ENCODE measurements around the gene HELZ. TPM values are rescaled to one million over a fixed set of nuclear protein-coding genes. Genes with fewer than 3 reads are reported as not detected.
"Not testable (repeated sequence)": the region's sequence is repeated elsewhere in the genome, so short reads cannot be mapped to it uniquely, and the experiment has no call there.

HELZ gene
- total and polyA plus RNA-seq, 9 donors, result 8.4 to 72.8 (median 55.5) TPM

DNA sequence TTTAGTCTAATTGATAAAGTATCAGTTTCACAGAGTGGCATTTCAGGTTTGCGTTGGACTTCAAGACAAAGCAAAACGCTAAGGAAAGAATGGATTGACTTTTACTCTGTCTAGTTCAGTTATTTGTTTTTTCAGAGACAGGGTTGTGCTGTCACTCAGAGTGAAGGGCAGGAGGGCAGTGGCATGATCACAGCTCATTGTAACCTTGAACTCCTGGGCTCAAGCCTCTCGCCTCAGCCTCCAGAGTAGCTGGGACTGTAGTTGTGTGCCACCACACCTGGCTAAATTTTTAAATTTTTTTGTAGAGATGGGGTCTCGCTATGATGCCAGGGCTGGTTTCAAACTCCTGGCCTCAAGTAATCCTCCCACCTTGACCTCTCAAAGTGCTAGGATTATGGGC is 114.2 kb downstream of the HELZ start:
- no peak overlapping the region for H3K4me3 ChIP-seq
- H3K27ac ChIP-seq, result no peak overlapping the region
- TF ChIP-seq, protein P1, sequence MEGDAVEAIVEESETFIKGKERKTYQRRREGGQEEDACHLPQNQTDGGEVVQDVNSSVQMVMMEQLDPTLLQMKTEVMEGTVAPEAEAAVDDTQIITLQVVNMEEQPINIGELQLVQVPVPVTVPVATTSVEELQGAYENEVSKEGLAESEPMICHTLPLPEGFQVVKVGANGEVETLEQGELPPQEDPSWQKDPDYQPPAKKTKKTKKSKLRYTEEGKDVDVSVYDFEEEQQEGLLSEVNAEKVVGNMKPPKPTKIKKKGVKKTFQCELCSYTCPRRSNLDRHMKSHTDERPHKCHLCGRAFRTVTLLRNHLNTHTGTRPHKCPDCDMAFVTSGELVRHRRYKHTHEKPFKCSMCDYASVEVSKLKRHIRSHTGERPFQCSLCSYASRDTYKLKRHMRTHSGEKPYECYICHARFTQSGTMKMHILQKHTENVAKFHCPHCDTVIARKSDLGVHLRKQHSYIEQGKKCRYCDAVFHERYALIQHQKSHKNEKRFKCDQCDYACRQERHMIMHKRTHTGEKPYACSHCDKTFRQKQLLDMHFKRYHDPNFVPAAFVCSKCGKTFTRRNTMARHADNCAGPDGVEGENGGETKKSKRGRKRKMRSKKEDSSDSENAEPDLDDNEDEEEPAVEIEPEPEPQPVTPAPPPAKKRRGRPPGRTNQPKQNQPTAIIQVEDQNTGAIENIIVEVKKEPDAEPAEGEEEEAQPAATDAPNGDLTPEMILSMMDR (IDR thresholded peaks at IDR 0.05), result no peak
- TF ChIP-seq POLR2A (IDR thresholded peaks at IDR 0.05) (no peak), EP300 (IDR thresholded peaks at IDR 0.05) (no peak)
- DNase-seq, result no peak
- H3K36me3 ChIP-seq, result no peaks in the 10 kb centered on the region
- H3K9me3 ChIP-seq, result no peaks in the 10 kb centered on the region
- H3K4me1 ChIP-seq (ENCODE audit: insufficient read depth), result no peaks in the 10 kb centered on the region
- 95 to 98% (median 97%) methylated on average over 4 of the region's 4 CpGs for WGBS, 3 donors
- intact Hi-C loops (cut with DNase I), result no loop called here
- H3K27me3 ChIP-seq, result no peaks in the 10 kb centered on the region

DNA sequence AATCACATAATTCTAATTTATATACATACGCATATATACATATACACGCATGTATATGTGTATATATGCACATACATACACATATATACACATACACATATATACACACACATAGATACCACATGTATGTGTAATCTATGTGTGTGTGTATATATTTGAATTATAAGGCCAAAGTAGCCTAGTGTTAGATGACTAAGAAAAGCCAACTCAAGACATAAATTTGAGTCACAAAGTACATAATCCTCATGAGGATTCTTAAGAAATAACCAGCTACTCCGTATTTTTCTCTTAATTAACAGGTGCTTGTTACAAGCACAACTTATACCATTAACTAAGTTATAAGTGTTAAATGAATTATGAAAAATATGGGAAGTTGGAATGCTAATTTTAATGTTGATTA is 115.7 kb downstream of the HELZ start:
- TF ChIP-seq POLR2A (IDR thresholded peaks at IDR 0.05) (no peak), EP300 (IDR thresholded peaks at IDR 0.05) (no peak)
- TF ChIP-seq, protein P1 (IDR thresholded peaks at IDR 0.05), result no peak
- no peaks in the 10 kb centered on the region for H3K4me1 ChIP-seq (ENCODE audit: insufficient read depth)
- H3K9me3 ChIP-seq, result no peaks in the 10 kb centered on the region
- H3K27ac ChIP-seq, result no peak overlapping the region
- no peaks in the 10 kb centered on the region for H3K36me3 ChIP-seq
- no peaks in the 10 kb centered on the region for H3K27me3 ChIP-seq
- WGBS, 3 donors, result 93 to 94% (median 93%) methylated on average over 3 of the region's 3 CpGs
- no peak for DNase-seq
- intact Hi-C loops (cut with DNase I), result no loop called here
- H3K4me3 ChIP-seq, result no peak overlapping the region

DNA sequence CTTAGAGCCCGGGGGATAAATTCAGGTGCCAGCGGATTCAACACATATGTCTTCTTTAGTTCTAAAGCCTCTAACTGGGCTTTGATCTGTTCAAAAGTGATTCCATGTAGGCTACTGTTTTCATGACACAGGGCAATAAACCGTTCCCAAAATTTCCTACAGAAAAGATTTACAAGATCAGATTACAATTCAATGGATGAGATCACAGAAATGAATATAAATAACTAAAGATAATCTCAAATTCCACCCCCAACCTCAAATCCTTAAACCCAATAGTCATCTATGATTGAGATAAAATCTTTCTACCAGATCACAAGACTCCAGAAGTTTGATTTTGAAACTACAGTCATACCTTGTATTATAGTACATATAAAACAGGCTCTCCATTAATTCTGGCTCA is 116.3 kb downstream of the HELZ start:
- TF ChIP-seq EP300 (IDR thresholded peaks at IDR 0.05), result no peak
- TF ChIP-seq, protein P1 (IDR thresholded peaks at IDR 0.05), result no peak
- TF ChIP-seq POLR2A (IDR thresholded peaks at IDR 0.05), result no peak
- WGBS, 3 donors, result 86 to 93% (median 90%) methylated on average over 3 of the region's 3 CpGs
- H3K9me3 ChIP-seq, result no peaks in the 10 kb centered on the region
- DNase-seq, result no peak
- H3K4me1 ChIP-seq (ENCODE audit: insufficient read depth), result no peaks in the 10 kb centered on the region
- intact Hi-C loops (cut with DNase I), result no loop called here
- H3K36me3 ChIP-seq, result no peaks in the 10 kb centered on the region
- H3K4me3 ChIP-seq, result no peak overlapping the region
- no peaks in the 10 kb centered on the region for H3K27me3 ChIP-seq
- H3K27ac ChIP-seq, result no peak overlapping the region

DNA sequence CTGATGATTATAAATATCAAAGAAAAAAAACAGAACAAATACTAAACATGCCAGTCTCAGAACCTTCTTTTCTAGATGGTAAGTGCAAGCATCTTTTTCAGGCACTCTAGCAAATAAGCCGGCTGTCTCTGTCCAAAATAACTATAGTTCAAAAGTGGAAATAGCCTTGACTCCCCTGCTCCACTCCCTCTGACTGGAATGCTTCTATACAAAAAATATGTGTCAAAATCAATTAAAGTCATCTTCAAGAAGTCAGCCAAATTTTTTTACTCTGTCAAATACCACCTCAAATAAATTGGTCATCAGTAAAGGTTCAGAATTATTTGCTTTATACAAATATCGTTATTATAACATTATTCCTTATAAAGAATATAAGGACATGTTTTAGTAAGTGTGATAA is 117.1 kb downstream of the HELZ start:
- Histone ChIP-seq H3K27me3 (no peaks in the 10 kb centered on the region), H3K4me3 (no peak overlapping the region), H3K36me3 (no peaks in the 10 kb centered on the region), H3K27ac (no peak overlapping the region), H3K9me3 (no peaks in the 10 kb centered on the region), H3K4me1 (ENCODE audit: insufficient read depth) (no peaks in the 10 kb centered on the region)
- DNase-seq, result no peak
- TF ChIP-seq EP300 (IDR thresholded peaks at IDR 0.05) (no peak), POLR2A (IDR thresholded peaks at IDR 0.05) (no peak)
- TF ChIP-seq, protein P1 (IDR thresholded peaks at IDR 0.05), result no peak
- intact Hi-C loops (cut with DNase I), result no loop called here
- 59 to 63% (median 63%) methylated on average over 2 of the region's 2 CpGs for WGBS, 3 donors

DNA sequence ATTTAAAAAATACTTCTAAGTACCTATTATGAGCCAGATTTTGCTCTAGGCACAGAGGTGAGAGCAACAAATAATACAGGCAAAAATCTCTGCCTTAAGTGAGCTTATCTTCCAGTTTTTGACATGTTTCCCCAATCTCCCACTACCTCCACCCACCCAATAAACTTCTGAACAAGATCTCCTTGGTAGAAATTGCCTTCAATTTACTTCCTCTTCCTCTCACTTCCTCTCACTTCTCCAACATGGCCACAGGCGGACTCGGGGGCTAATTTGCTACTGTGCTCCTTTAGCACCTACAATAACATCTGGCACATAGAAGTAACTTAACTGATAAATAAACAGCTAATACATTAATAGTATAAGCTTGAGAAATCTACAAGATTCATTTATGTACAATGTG is 118.0 kb downstream of the HELZ start:
- H3K27me3 ChIP-seq, result no peaks in the 10 kb centered on the region
- H3K4me1 ChIP-seq (ENCODE audit: insufficient read depth), result no peaks in the 10 kb centered on the region
- no peaks in the 10 kb centered on the region for H3K36me3 ChIP-seq
- TF ChIP-seq POLR2A (IDR thresholded peaks at IDR 0.05), result no peak
- TF ChIP-seq EP300 (IDR thresholded peaks at IDR 0.05), result no peak
- TF ChIP-seq, protein P1 (IDR thresholded peaks at IDR 0.05), result no peak
- H3K9me3 ChIP-seq, result no peaks in the 10 kb centered on the region
- 23 to 70% (median 30%) methylated on average over 2 of the region's 2 CpGs for WGBS, 3 donors
- no peak for DNase-seq
- H3K27ac ChIP-seq, result no peak overlapping the region
- H3K4me3 ChIP-seq, result no peak overlapping the region
- intact Hi-C loops (cut with DNase I), result no loop called here

DNA sequence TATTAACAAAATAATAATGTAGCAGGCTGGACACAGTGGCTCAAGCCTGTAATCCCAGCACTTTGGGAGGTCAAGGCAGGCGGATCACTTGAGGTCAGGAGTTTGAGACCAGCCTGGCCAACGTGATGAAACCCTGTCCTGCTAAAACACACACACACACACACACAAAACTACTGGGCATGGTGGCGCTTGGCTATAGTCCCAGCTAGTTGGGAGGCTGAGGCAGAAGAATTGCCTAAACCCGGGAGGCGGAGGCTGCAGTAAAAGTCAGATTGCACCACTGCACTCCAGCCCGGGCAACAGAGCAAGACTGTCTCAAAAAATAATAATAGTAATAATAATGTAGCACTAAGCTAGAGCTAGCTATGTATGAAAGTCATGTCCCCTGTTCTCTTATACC is 118.5 kb downstream of the HELZ start:
- 86 to 90% (median 90%) methylated on average over 6 of the region's 6 CpGs for WGBS, 3 donors
- intact Hi-C loops (cut with DNase I); H3K9me3 ChIP-seq; H3K36me3 ChIP-seq; DNase-seq; H3K4me1 ChIP-seq (ENCODE audit: insufficient read depth); H3K4me3 ChIP-seq; H3K27me3 ChIP-seq; H3K27ac ChIP-seq: not testable (repeated sequence)

Measured in ovary (tissue), 9 donors.